ENCODE measurements around the gene CAMKK2. TPM values are rescaled to one million over a fixed set of nuclear protein-coding genes. Genes with fewer than 3 reads are reported as not detected.
"Not testable (repeated sequence)": the region's sequence is repeated elsewhere in the genome, so short reads cannot be mapped to it uniquely, and the experiment has no call there.

CAMKK2 gene
- total and polyA plus RNA-seq, 8 donors: 9.3 to 26.7 (median 13.0) TPM

GRCh38 chr12:121214166-121214777 is 82.2 kb downstream of the CAMKK2 start:
- no peaks in the 10 kb centered on the region for H3K9me3 ChIP-seq
- ATAC-seq: peak in 1 of 4 donors; percentile 4
- peak overlapping the region; percentile 41 to 93 (median 74) for H3K27ac ChIP-seq
- no peak for DNase-seq
- no peak for TF ChIP-seq CTCF (IDR thresholded peaks at IDR 0.05)
- H3K27me3 ChIP-seq: no peaks in the 10 kb centered on the region
- no peaks in the 10 kb centered on the region for H3K36me3 ChIP-seq
- no peak overlapping the region for H3K4me3 ChIP-seq
- intact Hi-C loops (cut with DNase I): no loop called here
- WGBS, 2 donors: 51 to 71% methylated on average over 11 of the region's 11 CpGs
- H3K4me1 ChIP-seq: peaks cover 36 to 56% (median 42%) of the 10 kb centered on the region in 3 donors
- FAIRE-seq: no peak

- ATAC-seq (no peak), DNase-seq (no peak), FAIRE-seq (no peak)
- Histone ChIP-seq H3K27ac (peak overlapping the region in 1 of 4 donors; percentile 93), H3K9me3 (no peaks in the 10 kb centered on the region), H3K4me1 (peaks cover 27 to 43% (median 34%) of the 10 kb centered on the region in 3 donors), H3K4me3 (no peak overlapping the region), H3K27me3 (no peaks in the 10 kb centered on the region), H3K36me3 (no peaks in the 10 kb centered on the region)
- WGBS, 2 donors: 87 to 92% methylated on average over 5 of the region's 5 CpGs
- intact Hi-C loops (cut with DNase I): no loop called here
- TF ChIP-seq CTCF (IDR thresholded peaks at IDR 0.05): no peak
Observed at GRCh38 chr12:121212875-121213274, 83.6 kb downstream of the CAMKK2 start.

- Histone ChIP-seq H3K9me3 (no peaks in the 10 kb centered on the region), H3K36me3 (no peaks in the 10 kb centered on the region), H3K4me1 (peaks cover 0 to 16% (median 10%) of the 10 kb centered on the region in 3 donors), H3K27me3 (no peaks in the 10 kb centered on the region), H3K27ac (peak within 1 kb of the TSS; percentile 89 to 98 (median 93)), H3K4me3 (peak within 1 kb of the TSS; percentile 61 to 89 (median 76))
- WGBS, 2 donors: 7 to 9% methylated on average over 75 to 97 of the region's 97 CpGs
- no peak for FAIRE-seq
- peak; percentile 80 to 95 (median 90) for DNase-seq
- no peak for TF ChIP-seq CTCF (IDR thresholded peaks at IDR 0.05)
- intact Hi-C loops (cut with DNase I): no loop called here
- peak; percentile 86 to 93 (median 90) for ATAC-seq
Observed at GRCh38 chr12:121209624-121210572, 86.6 kb downstream of the CAMKK2 start, which contains the start of gene P2RX4. TSS of gene P2RX4 (plus strand) at chr12:121210129. CDS start at chr12:121210165, 36 bp downstream.

- Histone ChIP-seq H3K27ac (peak overlapping the region in 3 of 4 donors; percentile 89 to 98 (median 96)), H3K4me1 (peaks cover 0 to 10% (median 5%) of the 10 kb centered on the region in 3 donors), H3K4me3 (peak overlapping the region in 2 of 4 donors; percentile 61 to 89), H3K27me3 (no peaks in the 10 kb centered on the region), H3K9me3 (no peaks in the 10 kb centered on the region), H3K36me3 (no peaks in the 10 kb centered on the region)
- DNase-seq (peak in 1 of 6 donors; percentile 42), ATAC-seq (no peak), FAIRE-seq (no peak)
- WGBS, 2 donors: 90 to 91% methylated on average over 15 of the region's 15 CpGs
- no peak for TF ChIP-seq CTCF (IDR thresholded peaks at IDR 0.05)
- intact Hi-C loops (cut with DNase I): no loop called here
Observed at GRCh38 chr12:121209221-121209620, 87.3 kb downstream of the CAMKK2 start.

- H3K4me3 ChIP-seq; H3K27ac ChIP-seq; H3K36me3 ChIP-seq; FAIRE-seq; ATAC-seq; intact Hi-C loops (cut with DNase I); H3K9me3 ChIP-seq; H3K4me1 ChIP-seq; H3K27me3 ChIP-seq; DNase-seq: not testable (repeated sequence)
- 84% methylated on average over 10 of the region's 10 CpGs for WGBS, 2 donors
Observed at GRCh38 chr12:121208571-121208970, 87.9 kb downstream of the CAMKK2 start.
